DMS79 (cell line): ENCODE results near the gene TTC39B.

Experiments
- DNase-seq: peaks from one replicate; lab custom pipeline; 2025; lab: John Stamatoyannopoulos, UW

The TTC39B gene

GRCh38 chr9:15227491-15227890, 79.5 kb downstream of the TTC39B start:
- no peak for DNase-seq

GRCh38 chr9:15225564-15226126, 81.4 kb downstream of the TTC39B start:
- no peak for DNase-seq

GRCh38 chr9:15222313-15222712, 84.7 kb downstream of the TTC39B start:
- no peak for DNase-seq

GRCh38 chr9:15221746-15222145, 85.3 kb downstream of the TTC39B start:
- no peak for DNase-seq

DNA sequence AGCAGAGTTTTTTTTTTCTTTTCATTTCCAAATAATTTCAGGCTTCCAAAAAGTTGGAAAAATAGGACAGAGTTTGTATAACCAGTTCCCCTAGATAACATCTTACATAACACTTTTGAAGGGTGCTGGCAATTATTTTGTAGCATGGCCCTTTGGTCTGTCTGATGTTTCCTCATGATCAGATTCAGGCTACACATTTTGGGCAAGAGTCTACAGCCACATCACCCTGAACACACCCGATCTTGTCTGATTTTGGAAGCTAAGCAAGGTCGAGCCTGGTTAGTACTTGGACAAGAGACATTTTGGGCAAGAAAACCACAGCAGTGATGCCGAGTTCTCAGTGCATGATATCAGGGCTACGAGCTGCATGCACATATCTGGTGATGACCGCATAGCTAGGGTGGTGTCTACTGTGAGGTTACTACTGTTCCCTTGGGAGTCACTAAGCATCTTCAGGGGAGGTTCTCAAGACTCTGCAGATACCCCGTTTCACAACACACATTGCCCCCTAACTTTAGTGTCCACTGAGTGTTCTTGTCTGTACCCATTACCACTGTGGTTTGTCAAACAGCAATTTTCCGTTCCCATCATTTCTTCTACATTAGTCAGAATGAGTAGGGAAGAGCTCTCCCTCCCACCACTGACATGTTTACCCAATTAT, 86.2 kb downstream of the TTC39B start:
- DNase-seq, result no peak

- no peak for DNase-seq
Measured at GRCh38 chr9:15219546-15219945, 87.5 kb downstream of the TTC39B start.

- no peak for DNase-seq
Measured at GRCh38 chr9:15218994-15219393, 88.0 kb downstream of the TTC39B start.

GRCh38 chr9:15213249-15213648, 93.8 kb downstream of the TTC39B start:
- no peak for DNase-seq

DNA sequence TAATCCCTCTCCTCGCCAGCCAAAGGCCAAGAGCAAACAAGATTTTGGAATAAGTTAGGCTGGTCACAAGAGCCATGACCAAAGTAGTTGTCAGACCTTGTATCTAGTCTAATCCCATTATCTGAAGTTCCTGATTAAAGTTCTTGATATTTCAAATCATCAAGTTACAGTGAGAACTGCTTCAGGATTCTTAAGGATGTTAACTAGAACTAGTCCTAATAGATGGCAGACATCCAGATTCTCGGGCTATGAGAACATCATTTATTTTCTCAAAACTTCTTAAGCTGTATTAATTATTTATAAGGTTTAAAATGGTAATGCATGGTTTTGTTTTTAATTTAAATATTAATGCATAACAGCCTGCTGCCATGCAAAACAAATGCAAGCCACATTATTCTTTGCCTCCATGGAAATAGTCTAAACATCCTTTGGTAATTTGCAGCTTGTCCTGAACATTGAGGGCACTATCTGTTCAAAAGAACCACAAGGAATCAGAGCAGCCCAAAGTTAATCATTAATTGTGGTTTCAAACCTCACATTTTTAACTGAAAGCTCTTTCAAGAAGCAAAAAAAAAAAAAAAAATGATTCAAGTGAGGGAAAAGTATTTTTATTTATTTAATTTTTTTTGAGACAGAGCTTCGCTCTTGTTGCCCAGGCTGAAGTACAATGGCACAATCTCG, 95.1 kb downstream of the TTC39B start:
- DNase-seq, result no peak

GRCh38 chr9:15211160-15211814, 95.7 kb downstream of the TTC39B start:
- peak; percentile 92 for DNase-seq

- DNase-seq, result no peak
Measured at GRCh38 chr9:15206903-15207696, 99.9 kb downstream of the TTC39B start.

GRCh38 chr9:15205632-15206420, 101.2 kb downstream of the TTC39B start:
- DNase-seq, result peak; percentile 77

DNA sequence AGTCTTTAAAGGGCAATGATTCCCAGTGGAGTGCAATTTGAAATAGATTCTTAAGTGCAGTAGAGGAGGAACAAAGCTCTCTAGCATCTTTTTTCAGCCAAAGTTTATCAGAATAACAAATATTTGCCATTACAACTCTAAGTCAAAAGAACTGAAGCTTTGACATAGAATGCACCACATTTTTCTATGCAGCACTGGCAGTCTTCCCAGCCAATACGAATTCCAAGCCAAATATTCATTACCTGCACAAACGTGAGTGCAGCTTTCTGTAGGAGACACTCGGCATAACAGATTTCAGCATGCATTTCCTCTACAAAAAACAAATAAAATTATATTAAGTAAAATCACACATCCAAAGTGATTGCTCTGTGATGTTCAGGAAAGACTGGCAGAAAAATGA, 103.4 kb downstream of the TTC39B start:
- no peak for DNase-seq

DNA sequence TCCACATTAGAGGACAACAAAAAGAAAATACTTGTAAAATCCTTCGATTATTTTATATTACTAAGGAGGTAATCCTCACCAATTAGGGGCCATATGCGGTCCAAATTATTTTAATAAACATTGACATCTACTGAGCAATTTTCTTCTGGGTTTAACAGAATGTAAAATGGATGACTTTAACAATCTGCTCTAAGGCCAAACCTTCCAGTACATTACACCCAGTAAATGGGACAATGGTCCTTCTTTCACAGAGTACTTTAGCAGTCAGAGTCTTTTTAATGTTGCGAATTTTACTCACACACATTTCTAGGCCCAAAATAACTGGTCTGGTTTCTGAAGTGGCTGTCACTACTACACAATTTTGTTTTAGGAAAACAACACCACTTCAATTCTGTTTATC, 106.9 kb downstream of the TTC39B start:
- no peak for DNase-seq

DNA sequence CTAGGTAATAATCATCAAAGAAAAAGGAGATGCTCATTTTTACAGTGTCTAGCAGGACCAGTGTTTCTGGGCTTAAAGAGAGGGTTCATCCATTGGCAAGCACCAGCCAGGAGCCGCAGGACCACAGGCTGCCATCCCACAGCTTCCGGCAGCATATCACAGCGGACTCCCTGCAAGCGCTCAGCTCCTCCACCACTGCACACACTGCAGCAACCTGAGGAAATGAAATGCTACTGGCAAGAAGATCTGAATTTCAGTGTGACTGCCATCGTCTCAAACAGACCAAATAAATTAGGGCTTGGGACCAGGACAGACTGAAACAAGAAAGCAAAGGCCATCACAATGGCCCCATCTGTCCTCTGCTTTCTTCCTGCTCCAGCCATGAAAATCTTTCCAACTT, 114.2 kb downstream of the TTC39B start:
- no peak for DNase-seq

DNA sequence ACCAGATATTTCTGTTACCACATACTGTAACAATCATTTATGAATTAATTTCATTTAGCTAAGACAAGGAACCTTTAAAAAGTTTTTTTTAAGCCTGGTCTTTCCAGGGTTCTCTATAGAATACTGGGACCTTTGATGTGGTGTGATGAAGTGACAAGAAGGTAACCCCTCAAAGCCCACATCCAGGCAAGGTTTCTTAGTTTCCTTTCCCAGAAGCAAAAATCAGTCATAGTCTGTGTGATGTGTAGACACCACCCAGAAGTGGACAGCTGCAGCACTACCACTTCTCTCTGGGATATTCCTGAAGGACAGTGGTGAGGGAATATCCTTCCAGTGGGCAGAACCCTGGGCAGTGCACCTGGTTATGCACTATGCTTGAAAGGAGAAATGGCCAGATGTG, 115.6 kb downstream of the TTC39B start:
- DNase-seq, result no peak

- no peak for DNase-seq
Measured at GRCh38 chr9:15189481-15189880, 117.5 kb downstream of the TTC39B start.

GRCh38 chr9:15187589-15187988, 119.4 kb downstream of the TTC39B start:
- peak; percentile 24 for DNase-seq

GRCh38 chr9:15182730-15183129, 124.3 kb downstream of the TTC39B start:
- DNase-seq, result no peak

DNA sequence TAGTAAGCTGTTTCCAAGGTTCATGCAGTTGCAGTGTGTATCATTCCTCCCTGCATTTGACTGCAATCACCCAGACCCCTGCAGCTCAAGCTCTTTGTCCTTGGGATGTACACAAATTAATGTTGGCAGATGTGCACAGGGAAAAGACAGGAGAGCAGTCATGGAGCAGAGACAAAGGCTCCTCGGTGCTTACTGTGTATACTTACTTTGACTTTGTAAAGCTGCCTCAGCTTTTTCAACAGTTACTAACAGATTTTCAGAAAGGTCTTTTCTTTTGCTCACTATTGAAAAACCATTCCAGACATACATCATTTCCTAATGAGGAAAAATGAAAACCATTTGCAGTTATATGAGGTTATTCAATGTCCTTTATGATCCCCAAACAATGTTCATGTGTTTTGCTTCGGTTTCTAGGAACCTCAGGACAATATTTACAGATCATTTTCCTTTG, 124.9 kb downstream of the TTC39B start:
- DNase-seq, result no peak

- no peak for DNase-seq
Measured at GRCh38 chr9:15180124-15180523, 126.9 kb downstream of the TTC39B start.
